ENCODE results near the gene HSPG2.

Gene HSPG2

DNA sequence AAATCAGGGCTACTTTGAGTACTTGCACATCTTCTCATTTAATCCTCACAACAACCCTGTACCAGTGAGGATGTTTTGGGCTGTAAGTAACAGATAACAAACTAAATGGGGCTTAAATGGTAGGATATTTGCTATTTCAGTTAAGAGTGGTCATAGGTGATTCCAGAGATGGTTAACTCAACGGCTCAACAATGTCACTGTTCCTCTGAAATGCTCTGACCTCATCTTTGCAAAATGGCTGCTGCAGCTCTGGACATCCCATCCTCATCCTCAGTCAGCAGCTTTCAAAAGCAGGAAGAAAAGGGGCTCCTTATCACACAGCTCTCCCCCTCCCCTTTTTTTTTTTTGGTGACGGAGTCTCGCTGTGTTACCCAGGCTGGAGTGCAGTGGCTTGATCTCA lies 123.6 kb downstream of the HSPG2 start:
- WGBS (ENCODE audit: insufficient coverage): no CpG with 5 or more reads among the region's 3 CpGs
- no peaks in the 10 kb centered on the region for H3K36me3 ChIP-seq (ENCODE audit: control insufficient read depth in 4 of 4, insufficient read depth in 4 of 4, low read length in 3 of 4)
- CTCF ChIA-PET: no interaction called here
- POLR2A ChIA-PET: no interaction called here
- peaks cover 3 to 46% (median 41%) of the 10 kb centered on the region in 4 experiments for H3K4me1 ChIP-seq (ENCODE audit: control extremely low read depth in 1 of 4, control insufficient read depth in 4 of 4, insufficient read depth in 4 of 4, low read length in 3 of 4)
- H3K4me3 ChIP-seq (ENCODE audit: control insufficient read depth in 1 of 7, extremely low read depth in 1 of 7, insufficient read depth in 4 of 7, low read depth in 2 of 7, low read length in 6 of 7): peak overlapping the region in 1 of 7 experiments; percentile 74
- no peaks in the 10 kb centered on the region for H3K9me3 ChIP-seq (ENCODE audit: control extremely low read depth in 1 of 5, control insufficient read depth in 4 of 5, insufficient read depth in 2 of 5, low read depth in 1 of 5, low read length in 4 of 5)
- DNase-seq: no peak
- no peak overlapping the region for H3K27ac ChIP-seq (ENCODE audit: insufficient read depth in 1 of 2, low read depth in 1 of 2, low read length in 2 of 2, poor library complexity in 1 of 2, severe bottlenecking in 2 of 2)
- H3K27me3 ChIP-seq (replicated peaks in 2 of 5; ENCODE audit: control insufficient read depth in 4 of 5, insufficient read depth in 5 of 5, low read length in 4 of 5): no peaks in the 10 kb centered on the region

DNA sequence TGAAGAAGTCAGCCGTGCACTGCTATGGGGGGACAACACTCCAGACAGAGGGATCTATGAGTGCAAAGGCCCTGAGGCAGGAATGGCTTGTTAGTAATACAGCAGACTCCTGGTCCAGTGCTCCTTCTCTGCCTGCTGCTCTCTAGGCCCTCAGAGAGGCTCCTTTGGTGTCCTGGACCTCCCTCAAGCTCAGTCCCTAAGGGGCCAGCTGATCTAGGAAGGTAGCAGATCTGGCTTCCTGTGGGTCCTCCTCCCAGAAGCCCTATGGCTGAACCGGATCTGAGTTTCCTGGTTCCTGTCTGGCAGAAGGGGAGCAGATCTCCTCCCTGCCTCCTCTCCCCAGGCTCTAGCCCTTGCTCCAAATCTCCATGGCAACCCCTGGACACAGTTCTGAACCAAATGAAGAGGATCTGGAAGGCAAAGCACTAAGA lies 125.2 kb downstream of the HSPG2 start, which contains the start of gene LDLRAD2:
Gene LDLRAD2 (plus strand): TSS at position 391 of the 431 bp plus-strand sequence. CDS start 187 bp downstream, outside the sequence.
- WGBS (ENCODE audit: insufficient coverage): 80% methylated on average over 2 of the region's 2 CpGs
- Histone ChIP-seq H3K4me3 (ENCODE audit: control insufficient read depth in 1 of 7, extremely low read depth in 1 of 7, insufficient read depth in 4 of 7, low read depth in 2 of 7, low read length in 6 of 7) (no peak within 1 kb of the TSS), H3K9me3 (ENCODE audit: control extremely low read depth in 1 of 5, control insufficient read depth in 4 of 5, insufficient read depth in 2 of 5, low read depth in 1 of 5, low read length in 4 of 5) (no peaks in the 10 kb centered on the region), H3K27ac (ENCODE audit: insufficient read depth in 1 of 2, low read depth in 1 of 2, low read length in 2 of 2, poor library complexity in 1 of 2, severe bottlenecking in 2 of 2) (no peak within 1 kb of the TSS), H3K36me3 (ENCODE audit: control insufficient read depth in 4 of 4, insufficient read depth in 4 of 4, low read length in 3 of 4) (no peaks in the 10 kb centered on the region), H3K4me1 (ENCODE audit: control extremely low read depth in 1 of 4, control insufficient read depth in 4 of 4, insufficient read depth in 4 of 4, low read length in 3 of 4) (peaks cover 0 to 35% (median 33%) of the 10 kb centered on the region in 4 experiments), H3K27me3 (replicated peaks in 2 of 5; ENCODE audit: control insufficient read depth in 4 of 5, insufficient read depth in 5 of 5, low read length in 4 of 5) (no peaks in the 10 kb centered on the region)
- ChIA-PET POLR2A (no interaction called here), CTCF (interaction anchor here (1.3 kb wide), 1 partner anchor 9 kb away, joined by 5 read pairs; no protein-coding TSS in a partner anchor)
- no peak for DNase-seq

DNA sequence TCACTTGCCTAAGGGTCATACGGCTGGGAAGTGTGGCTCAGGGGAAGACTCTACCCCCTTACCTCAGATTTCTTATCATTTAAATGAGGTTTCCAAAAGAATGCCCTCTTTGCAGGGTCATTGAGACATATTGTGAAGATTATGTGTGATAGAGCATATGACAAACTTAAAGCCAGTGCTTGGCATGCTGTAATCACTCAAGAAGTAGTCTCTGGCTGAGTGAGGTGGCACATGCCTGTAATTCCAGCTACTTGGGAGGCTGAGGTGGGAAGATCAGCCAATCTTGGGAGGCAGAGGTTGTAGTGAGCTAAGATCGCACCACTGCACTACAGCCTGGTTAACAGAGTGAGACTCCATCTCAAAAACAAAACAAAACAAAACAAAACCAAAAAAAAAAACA lies 132.6 kb downstream of the HSPG2 start:
- Histone ChIP-seq H3K36me3 (ENCODE audit: control insufficient read depth in 4 of 4, insufficient read depth in 4 of 4, low read length in 3 of 4) (no peaks in the 10 kb centered on the region), H3K4me3 (ENCODE audit: control insufficient read depth in 1 of 7, extremely low read depth in 1 of 7, insufficient read depth in 4 of 7, low read depth in 2 of 7, low read length in 6 of 7) (no peak overlapping the region), H3K27ac (ENCODE audit: insufficient read depth in 1 of 2, low read depth in 1 of 2, low read length in 2 of 2, poor library complexity in 1 of 2, severe bottlenecking in 2 of 2) (no peak overlapping the region), H3K4me1 (ENCODE audit: control extremely low read depth in 1 of 4, control insufficient read depth in 4 of 4, insufficient read depth in 4 of 4, low read length in 3 of 4) (peaks cover 0 to 2% (median 0%) of the 10 kb centered on the region in 4 experiments), H3K9me3 (ENCODE audit: control extremely low read depth in 1 of 5, control insufficient read depth in 4 of 5, insufficient read depth in 2 of 5, low read depth in 1 of 5, low read length in 4 of 5) (no peaks in the 10 kb centered on the region), H3K27me3 (replicated peaks in 2 of 5; ENCODE audit: control insufficient read depth in 4 of 5, insufficient read depth in 5 of 5, low read length in 4 of 5) (no peaks in the 10 kb centered on the region)
- ChIA-PET CTCF (no interaction called here), POLR2A (no interaction called here)
- WGBS (ENCODE audit: insufficient coverage): 100% methylated on average over 1 of the region's 2 CpGs
- no peak for DNase-seq

DNA sequence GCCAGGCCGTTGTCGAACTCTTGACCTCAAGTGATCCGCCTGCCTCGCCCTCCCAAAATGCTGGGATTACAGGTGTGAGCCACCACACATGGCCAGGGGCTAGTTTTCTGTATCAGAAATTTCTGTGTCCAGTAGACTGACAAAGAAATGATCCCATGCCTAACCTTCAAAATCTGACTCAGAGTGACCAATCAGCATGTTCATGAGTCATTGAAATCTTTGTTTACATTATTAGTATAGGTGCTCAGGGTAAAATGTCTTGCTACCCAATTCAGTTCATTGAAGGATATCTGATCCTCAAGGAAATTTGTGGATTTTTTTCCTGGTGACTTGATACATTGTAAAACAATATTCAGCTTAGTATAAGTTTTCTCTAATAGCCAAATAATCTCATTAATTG lies 136.0 kb downstream of the HSPG2 start:
- Histone ChIP-seq H3K27me3 (replicated peaks in 2 of 5; ENCODE audit: control insufficient read depth in 4 of 5, insufficient read depth in 5 of 5, low read length in 4 of 5) (no peaks in the 10 kb centered on the region), H3K9me3 (ENCODE audit: control extremely low read depth in 1 of 5, control insufficient read depth in 4 of 5, insufficient read depth in 2 of 5, low read depth in 1 of 5, low read length in 4 of 5) (no peaks in the 10 kb centered on the region), H3K4me3 (ENCODE audit: control insufficient read depth in 1 of 7, extremely low read depth in 1 of 7, insufficient read depth in 4 of 7, low read depth in 2 of 7, low read length in 6 of 7) (no peak overlapping the region), H3K27ac (ENCODE audit: insufficient read depth in 1 of 2, low read depth in 1 of 2, low read length in 2 of 2, poor library complexity in 1 of 2, severe bottlenecking in 2 of 2) (no peak overlapping the region), H3K36me3 (ENCODE audit: control insufficient read depth in 4 of 4, insufficient read depth in 4 of 4, low read length in 3 of 4) (no peaks in the 10 kb centered on the region), H3K4me1 (ENCODE audit: control extremely low read depth in 1 of 4, control insufficient read depth in 4 of 4, insufficient read depth in 4 of 4, low read length in 3 of 4) (peaks cover 0 to 2% (median 0%) of the 10 kb centered on the region in 4 experiments)
- 100% methylated on average over 2 of the region's 4 CpGs for WGBS (ENCODE audit: insufficient coverage)
- CTCF ChIA-PET: interaction anchor here (1.1 kb wide), 1 partner anchor 20 kb away, joined by 3 read pairs; no protein-coding TSS in a partner anchor
- POLR2A ChIA-PET: no interaction called here
- no peak for DNase-seq

DNA sequence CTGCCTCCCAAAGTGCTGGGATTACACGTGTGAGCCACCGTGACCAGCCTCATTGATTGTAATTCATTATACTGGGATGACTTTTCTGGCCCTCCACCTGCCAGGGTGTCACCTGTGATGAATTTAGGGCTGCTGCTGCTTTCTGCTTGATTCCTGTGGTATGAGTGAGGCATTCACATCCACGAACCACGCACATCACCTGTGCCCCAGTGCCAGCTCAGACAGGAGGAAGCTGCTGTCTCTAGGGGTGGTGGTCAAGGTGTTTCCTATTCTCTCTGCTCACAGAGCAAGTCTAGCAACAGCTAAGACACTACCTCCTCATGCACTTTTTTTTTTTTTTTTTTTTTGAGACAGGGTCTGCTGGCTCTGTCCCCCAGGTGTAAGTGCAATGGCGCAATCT lies 137.4 kb downstream of the HSPG2 start:
- H3K4me1 ChIP-seq (ENCODE audit: control extremely low read depth in 1 of 4, control insufficient read depth in 4 of 4, insufficient read depth in 4 of 4, low read length in 3 of 4): peaks cover 0 to 2% (median 0%) of the 10 kb centered on the region in 4 experiments
- no peak overlapping the region for H3K4me3 ChIP-seq (ENCODE audit: control insufficient read depth in 1 of 7, extremely low read depth in 1 of 7, insufficient read depth in 4 of 7, low read depth in 2 of 7, low read length in 6 of 7)
- DNase-seq: no peak
- POLR2A ChIA-PET: no interaction called here
- H3K9me3 ChIP-seq (ENCODE audit: control extremely low read depth in 1 of 5, control insufficient read depth in 4 of 5, insufficient read depth in 2 of 5, low read depth in 1 of 5, low read length in 4 of 5): peaks cover 3 to 8% (median 6%) of the 10 kb centered on the region in 5 experiments
- CTCF ChIA-PET: interaction anchor here (1.4 kb wide), 1 partner anchor 71 kb away, joined by 3 read pairs; no protein-coding TSS in a partner anchor
- no peaks in the 10 kb centered on the region for H3K36me3 ChIP-seq (ENCODE audit: control insufficient read depth in 4 of 4, insufficient read depth in 4 of 4, low read length in 3 of 4)
- H3K27ac ChIP-seq (ENCODE audit: insufficient read depth in 1 of 2, low read depth in 1 of 2, low read length in 2 of 2, poor library complexity in 1 of 2, severe bottlenecking in 2 of 2): no peak overlapping the region
- H3K27me3 ChIP-seq (replicated peaks in 2 of 5; ENCODE audit: control insufficient read depth in 4 of 5, insufficient read depth in 5 of 5, low read length in 4 of 5): no peaks in the 10 kb centered on the region
- WGBS (ENCODE audit: insufficient coverage): 92% methylated on average over 4 of the region's 5 CpGs

DNA sequence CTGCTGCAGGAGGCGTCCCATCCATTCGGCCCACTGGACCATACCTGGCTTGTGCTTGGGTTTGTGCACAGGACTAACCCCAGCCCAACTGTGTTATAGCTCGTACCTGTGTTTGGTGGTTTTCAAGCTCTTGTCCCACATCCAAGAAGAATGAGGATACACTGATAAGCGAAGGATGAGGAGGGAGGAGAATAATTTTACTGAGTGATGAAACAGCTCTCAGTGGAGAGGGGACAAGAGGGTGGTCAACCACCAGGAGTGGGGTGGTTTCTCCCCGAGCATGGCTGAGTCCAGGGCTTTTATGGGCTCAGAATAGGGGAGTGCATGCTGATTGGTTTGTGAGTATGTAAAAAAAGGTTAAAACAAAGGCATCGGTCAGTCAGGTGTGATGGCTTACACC lies 142.0 kb downstream of the HSPG2 start:
- Histone ChIP-seq H3K27ac (ENCODE audit: insufficient read depth in 1 of 2, low read depth in 1 of 2, low read length in 2 of 2, poor library complexity in 1 of 2, severe bottlenecking in 2 of 2) (no peak overlapping the region), H3K4me1 (ENCODE audit: control extremely low read depth in 1 of 4, control insufficient read depth in 4 of 4, insufficient read depth in 4 of 4, low read length in 3 of 4) (peaks cover 0 to 11% (median 3%) of the 10 kb centered on the region in 4 experiments), H3K4me3 (ENCODE audit: control insufficient read depth in 1 of 7, extremely low read depth in 1 of 7, insufficient read depth in 4 of 7, low read depth in 2 of 7, low read length in 6 of 7) (no peak overlapping the region), H3K36me3 (ENCODE audit: control insufficient read depth in 4 of 4, insufficient read depth in 4 of 4, low read length in 3 of 4) (no peaks in the 10 kb centered on the region), H3K27me3 (replicated peaks in 2 of 5; ENCODE audit: control insufficient read depth in 4 of 5, insufficient read depth in 5 of 5, low read length in 4 of 5) (no peaks in the 10 kb centered on the region), H3K9me3 (ENCODE audit: control extremely low read depth in 1 of 5, control insufficient read depth in 4 of 5, insufficient read depth in 2 of 5, low read depth in 1 of 5, low read length in 4 of 5) (peaks cover 3 to 10% (median 8%) of the 10 kb centered on the region in 5 experiments)
- DNase-seq: no peak
- ChIA-PET CTCF (interaction anchor here (1.0 kb wide), 1 partner anchor 18 kb away, joined by 6 read pairs; no protein-coding TSS in a partner anchor), POLR2A (no interaction called here)
- WGBS (ENCODE audit: insufficient coverage): 95% methylated on average over 6 of the region's 6 CpGs

DNA sequence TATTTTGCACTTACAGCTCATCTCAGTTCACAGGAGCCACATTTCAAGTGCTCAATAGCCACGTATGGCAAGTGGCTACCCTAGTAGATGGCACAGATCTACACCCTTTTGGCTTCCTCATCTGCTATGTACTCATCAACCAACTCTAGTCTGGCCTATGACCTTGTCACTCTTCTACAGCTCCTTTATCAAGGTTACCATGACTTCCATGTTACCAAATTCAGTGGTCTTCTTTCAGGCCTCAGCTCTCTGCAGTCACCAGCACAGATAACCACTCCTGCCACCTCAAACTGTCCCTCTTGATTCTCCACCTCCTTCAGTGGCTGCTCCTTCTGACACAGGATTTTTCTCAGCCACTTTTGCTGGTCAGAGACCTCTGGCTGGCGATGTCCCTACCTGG lies 142.5 kb downstream of the HSPG2 start:
- peaks cover 0 to 11% (median 2%) of the 10 kb centered on the region in 4 experiments for H3K4me1 ChIP-seq (ENCODE audit: control extremely low read depth in 1 of 4, control insufficient read depth in 4 of 4, insufficient read depth in 4 of 4, low read length in 3 of 4)
- WGBS (ENCODE audit: insufficient coverage): 92% methylated on average over 2 of the region's 2 CpGs
- no peak overlapping the region for H3K27ac ChIP-seq (ENCODE audit: insufficient read depth in 1 of 2, low read depth in 1 of 2, low read length in 2 of 2, poor library complexity in 1 of 2, severe bottlenecking in 2 of 2)
- H3K9me3 ChIP-seq (ENCODE audit: control extremely low read depth in 1 of 5, control insufficient read depth in 4 of 5, insufficient read depth in 2 of 5, low read depth in 1 of 5, low read length in 4 of 5): peaks cover 3 to 10% (median 8%) of the 10 kb centered on the region in 5 experiments
- H3K36me3 ChIP-seq (ENCODE audit: control insufficient read depth in 4 of 4, insufficient read depth in 4 of 4, low read length in 3 of 4): no peaks in the 10 kb centered on the region
- POLR2A ChIA-PET: no interaction called here
- CTCF ChIA-PET: interaction anchor here (1.0 kb wide), 1 partner anchor 17 kb away, joined by 6 read pairs; no protein-coding TSS in a partner anchor
- DNase-seq: no peak
- no peaks in the 10 kb centered on the region for H3K27me3 ChIP-seq (replicated peaks in 2 of 5; ENCODE audit: control insufficient read depth in 4 of 5, insufficient read depth in 5 of 5, low read length in 4 of 5)
- no peak overlapping the region for H3K4me3 ChIP-seq (ENCODE audit: control insufficient read depth in 1 of 7, extremely low read depth in 1 of 7, insufficient read depth in 4 of 7, low read depth in 2 of 7, low read length in 6 of 7)
